HG02885 (cell line): ENCODE data around the gene SH3RF3.

ENCODE experiments used
- ATAC-seq: cut with Tn5 transposase; IDR thresholded peaks from one replicate; pipeline ENCODE4 v1.9.1; 2021; ENCODE audit warnings: mild to moderate bottlenecking; ENCODE audit not compliant: unreplicated experiment, poor library complexity

Gene SH3RF3

DNA sequence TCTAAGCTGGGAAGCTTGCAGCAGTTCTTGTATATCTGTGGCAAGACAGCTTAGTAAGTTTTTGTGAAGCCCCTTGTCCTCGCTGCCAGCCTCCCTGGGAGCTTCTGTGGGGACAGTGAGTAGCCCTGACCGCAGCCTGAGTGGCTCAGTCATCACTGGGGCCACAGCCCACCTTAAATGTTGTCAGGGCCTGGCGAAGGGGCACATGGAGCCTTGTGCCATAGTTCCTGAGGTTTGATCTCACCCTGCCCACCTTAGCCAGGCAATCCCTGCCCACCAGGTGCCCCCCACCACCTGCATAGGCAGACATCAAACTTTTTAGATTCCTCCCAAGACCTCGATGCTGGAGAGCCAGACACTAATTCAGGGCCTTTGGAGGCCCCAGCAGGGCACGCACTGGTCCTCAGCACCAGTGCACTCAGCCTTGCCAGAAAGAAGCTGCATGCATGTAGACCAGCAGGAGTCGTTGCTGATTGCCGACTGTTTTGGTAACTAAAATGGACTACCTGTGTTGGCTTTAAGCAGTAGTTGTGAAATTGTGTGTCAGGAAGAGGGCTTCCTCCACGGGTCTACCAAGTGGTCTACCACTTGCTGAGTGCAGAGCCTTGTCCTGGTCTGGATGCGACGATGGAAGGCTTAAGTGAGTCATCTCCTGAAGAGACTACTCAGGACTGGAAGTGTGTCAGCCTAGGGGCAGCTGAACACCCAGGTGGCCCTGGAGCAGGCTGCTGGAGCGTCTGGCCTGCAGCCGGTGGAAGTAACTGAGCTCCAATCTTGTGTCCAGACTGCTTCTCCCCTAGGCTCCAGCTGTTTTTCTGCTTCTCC lies 251.7 kb downstream of the SH3RF3 start:
- ATAC-seq, result no peak

DNA sequence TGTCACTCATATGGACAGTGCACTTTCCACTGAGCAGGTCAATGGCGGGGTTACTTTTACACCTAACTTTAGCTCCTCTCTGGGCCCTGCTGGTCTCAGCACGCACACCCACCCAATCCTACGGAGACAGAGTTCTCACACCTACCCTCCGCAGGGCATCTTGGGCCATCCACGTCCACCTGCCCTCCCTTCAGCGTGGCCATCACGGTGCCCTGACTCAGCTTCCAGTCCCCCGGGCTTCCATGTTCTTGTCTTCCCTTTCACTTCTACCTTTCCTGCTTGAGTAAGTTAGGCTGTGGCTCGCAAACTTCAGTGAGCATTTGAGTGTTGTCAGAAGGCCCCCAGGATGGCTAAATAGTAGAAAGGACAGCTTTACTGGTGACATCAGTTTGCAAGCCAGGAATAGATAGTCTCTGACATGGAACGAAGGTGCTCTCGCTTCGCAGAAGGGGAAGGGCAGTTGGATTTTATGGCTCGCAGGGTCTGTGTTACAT lies 252.4 kb downstream of the SH3RF3 start:
- ATAC-seq, result no peak

DNA sequence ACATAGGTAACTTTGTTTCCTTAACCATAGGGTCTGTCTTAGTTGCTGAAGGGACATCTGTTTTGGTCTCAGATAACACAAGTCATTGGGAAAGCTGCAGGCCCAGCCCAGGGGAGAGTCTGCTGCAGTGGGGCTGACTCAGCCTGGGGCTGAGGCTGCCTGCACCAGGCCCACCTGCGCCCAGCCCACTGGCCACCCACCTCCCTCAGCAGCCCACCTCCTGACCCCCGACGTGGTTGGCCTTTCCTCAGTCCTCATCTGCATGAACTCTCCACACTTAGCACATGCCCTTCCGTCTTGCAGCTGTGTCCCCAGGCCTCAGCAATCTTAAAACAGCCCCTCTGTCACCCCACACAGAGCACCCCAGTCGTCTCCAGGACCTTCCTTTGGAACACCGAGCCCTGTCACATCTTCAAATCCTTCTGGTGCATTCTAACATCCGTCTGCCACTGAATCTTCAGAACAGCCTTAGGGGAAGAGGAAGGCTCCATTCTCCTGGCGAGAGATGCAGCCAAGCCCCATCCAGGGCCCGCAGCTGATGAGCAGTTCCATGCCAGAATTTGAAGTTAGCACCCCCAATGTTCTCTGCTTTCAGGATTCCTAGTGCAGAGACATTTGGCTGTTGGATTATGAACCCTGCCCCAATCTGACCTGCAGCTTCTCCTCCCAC lies 253.4 kb downstream of the SH3RF3 start:
- no peak for ATAC-seq

DNA sequence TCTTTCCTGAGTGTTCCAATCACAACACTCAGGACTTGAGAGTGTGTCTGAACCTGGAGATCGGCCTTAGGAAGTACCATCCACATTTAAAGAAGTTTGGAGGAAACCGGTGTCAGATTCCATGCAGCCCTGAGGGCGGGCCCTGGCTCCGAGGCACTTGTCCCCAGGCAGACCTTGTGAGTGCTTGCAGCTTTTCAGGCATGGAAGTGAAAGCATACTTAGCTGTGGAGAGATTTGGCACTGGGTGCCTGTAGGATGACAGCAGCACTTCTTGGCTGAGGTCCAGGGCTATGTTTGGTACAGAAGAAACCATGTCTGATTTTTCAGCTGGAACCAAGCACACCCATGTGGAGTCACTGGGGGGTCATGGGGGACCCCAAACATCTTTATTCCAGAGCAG lies 253.9 kb downstream of the SH3RF3 start:
- no peak for ATAC-seq

DNA sequence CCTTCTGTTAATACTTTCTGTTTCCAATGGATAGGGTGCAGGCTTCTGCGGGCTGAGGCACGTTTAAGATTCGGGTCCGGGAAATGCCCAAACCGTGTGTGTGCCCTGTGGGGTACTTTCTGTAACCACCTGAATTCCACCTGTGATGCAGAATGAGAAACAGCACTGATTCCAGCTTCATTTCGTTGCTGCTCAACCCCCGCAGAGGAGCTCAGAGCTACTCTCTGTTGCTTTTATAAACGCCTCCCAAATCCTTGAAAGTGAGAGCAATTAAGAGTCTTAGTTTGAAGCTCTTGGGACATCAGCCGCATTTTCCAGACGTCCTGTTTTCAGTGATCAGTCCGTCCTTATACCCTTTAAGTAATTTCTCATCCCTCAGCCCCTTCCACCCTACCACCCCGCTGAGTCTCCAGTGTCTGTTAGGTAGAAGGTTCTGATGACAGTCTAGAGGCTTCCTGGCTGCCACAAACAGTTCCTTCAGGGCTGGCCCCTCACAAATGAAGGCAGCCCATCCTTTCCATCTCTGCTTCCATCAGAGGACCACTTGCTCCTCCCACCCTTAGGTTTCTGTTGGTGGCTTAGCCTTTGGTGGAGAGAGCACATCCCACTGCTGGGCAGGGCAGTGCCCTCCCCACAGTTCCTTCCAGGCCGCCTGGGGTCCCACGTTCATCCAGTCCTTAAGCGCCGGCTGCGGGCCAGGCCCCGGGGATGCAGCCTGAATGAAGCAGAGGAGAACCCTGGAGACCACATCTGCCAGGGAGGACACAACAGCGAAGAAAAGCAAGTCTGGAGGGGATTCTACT lies 254.7 kb downstream of the SH3RF3 start:
- no peak for ATAC-seq

DNA sequence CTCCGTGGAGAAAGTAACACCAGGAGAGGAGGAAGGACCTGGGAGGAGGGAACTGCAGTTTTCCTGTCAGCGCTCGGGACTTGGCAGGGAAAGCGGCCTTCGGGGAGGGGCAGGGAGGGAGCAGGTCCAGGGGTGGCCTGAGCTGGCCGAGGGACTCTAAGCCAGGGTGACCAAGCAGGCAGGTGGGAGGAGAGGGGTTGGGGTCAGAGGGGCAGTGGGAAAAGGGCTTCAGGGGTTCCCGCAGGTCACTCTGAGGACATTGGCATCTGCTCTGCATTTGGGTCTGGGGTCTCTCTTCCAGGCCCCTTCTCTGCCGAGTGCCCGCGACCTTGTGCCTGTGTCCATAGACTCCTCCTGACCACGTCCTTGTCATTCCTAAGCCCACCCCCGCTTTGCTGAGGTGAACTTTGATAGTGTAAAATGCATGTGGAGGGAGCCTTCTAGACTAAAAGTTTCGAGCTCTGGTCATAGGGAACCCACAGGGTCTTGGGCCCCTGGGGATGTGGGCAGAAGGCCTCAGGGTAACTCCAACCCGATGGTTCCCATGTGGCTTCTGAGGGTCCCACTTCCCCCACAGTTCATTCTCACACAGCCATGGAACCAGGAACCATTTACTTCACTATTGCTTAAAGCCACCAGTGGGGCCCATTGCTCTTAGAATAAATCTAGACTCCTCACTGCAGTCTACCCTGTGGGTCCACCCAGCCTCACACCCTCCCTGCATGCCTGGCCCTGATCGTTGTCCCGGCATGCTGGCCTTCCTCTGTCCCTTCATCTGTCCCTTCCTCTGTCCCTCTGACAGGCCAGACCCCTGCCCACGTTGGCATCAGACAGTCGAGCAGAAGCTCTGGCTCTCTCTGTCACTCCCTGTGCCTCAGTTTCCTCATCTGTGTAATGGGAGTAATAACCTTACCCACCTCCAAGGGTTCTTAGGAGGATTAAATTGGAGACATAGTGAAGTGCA lies 255.6 kb downstream of the SH3RF3 start:
- ATAC-seq, result no peak

DNA sequence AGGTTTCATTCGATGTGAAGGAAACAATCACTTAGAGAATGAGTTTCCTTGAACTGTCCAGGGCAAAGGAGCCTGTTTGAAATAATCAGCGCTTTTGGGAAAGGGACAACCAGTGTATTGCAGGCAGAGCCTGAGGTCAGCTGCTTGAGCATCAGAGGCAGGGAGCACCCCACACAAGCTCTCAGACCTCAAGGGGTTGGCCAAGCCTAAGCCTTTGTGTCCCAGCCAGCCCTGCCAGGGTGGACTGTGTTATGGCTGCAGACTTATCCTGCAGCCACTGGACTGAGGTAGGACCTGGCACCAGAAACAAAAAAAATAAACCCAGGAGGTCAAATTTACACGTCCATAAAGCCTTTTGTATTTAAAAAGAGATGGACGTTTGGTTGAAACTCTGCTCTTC lies 256.5 kb downstream of the SH3RF3 start:
- no peak for ATAC-seq

DNA sequence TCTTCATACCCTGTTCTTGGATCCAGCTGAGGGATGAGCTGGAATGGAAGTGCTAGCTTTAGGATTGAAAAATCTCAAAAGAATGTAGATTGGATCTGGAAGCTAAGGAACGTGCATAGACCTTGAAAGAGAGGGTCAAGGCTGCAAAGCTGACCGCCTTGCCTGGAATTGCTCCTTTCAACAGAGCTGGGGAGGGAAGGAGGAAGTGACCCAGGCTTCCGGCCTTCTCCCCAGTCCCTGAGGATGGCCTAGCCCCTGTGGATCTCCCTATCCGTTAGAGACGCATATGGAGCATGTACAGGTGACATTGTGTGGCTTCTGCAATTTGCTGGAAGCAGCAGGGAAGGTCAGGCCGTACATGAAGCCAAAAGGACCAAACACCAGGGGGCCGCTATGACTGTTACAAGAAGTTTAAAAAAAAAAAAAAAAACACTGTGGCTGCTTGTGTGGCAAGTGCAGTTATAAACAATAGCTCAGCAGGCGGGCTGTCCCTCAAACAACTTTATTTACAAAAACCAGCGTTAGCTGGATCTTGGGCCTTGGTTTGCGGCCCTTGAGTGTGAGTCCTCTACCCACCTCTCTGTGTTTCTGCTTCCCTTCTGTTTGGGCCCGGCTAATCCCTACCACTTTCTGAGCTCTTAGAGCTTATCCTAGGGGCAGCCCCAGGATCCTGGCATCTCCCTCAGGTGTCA lies 257.1 kb downstream of the SH3RF3 start:
- no peak for ATAC-seq

DNA sequence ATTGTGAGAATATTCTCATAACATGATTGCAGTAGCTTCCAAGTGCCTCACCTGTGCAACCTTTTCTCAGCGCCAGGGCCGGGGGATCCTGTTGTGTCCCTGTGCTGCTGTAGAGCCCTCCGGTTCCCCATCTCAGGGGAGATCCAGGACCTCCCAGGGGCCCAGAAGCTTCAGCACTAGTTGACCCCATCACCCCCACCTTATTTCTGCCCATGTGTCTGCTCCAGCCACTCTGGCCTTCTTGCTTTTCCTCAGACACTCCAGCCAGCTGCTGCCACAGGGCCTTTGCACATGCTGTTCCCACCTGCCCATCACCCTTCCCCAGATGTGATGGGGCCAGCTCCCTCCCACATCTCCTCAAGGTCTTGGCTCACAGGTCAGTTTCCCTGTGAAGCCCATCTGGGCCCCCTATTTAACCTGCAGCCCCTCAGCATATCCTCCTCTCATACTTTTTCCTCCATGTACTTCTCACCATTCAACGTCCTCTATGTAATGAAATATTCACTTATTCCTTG lies 258.3 kb downstream of the SH3RF3 start:
- no peak for ATAC-seq

DNA sequence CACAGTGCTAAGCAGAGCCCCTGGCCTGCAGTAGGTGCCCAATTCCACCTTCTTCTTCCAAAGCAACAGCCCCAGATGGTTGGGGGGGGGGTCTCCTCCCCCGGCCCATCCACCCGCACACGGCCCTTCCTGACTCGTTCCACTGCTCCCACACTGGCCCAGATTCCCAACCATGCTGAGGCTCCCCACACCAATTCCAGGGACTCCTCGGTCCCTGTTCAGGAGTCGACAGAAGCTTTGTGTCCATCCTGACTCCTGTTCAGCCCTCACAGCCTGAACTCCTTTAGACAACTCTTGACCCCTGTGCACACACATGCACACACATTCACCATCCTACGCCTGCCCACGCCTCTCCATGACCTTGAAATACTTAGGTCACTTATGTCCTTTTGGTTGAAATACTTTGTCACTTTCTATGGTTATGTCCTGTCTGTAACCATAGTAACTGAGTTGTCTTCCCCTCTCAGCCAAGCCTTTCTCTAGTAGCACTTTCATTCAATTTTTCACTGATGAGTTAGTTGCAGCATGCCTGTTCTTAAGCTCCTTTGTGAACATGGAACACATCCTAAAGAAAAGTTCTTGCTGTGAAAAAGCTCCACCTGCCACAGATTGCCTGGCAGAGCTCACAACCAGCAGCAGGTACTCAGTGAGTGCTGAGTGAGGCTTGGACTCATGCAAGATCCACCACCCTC lies 258.9 kb downstream of the SH3RF3 start:
- ATAC-seq, result no peak

DNA sequence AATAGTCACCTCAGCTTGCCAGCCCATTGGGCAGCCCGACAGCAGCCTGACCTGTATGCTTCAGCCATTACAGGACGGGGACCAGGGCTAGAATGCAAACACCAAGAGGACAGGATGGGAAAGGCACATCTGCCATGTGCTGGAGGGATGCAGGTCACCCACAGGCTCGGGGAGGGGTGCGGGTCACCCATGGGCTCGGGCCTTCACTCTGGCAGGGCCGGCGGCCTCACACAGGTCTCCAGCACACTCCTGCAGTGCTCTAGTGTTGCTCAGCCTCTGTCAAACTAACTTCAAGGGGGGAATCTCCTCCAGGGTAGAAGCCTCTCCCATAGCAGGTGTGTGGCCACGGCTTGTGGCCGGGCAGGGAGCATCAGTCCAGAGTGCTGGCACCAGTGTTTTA lies 262.2 kb downstream of the SH3RF3 start:
- ATAC-seq, result no peak

DNA sequence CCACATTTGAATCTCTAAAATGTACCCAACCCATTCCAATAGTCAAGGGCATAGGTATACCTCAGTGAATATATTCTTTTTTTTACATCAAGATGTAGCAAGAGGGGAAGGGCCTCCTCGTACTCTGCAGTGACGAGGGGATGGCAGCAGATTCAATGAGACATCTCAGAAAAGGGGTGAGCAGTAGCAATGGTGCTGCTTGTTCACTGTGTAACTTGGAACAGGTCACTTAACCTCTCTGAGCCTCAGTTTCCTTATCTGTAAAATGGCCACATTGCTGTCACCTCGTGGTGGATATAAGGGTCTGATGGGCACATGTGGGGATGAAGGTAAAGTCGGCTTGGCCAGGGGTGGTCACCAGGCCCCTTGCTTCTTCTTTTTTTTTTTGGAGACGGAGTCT lies 263.1 kb downstream of the SH3RF3 start:
- ATAC-seq, result no peak

DNA sequence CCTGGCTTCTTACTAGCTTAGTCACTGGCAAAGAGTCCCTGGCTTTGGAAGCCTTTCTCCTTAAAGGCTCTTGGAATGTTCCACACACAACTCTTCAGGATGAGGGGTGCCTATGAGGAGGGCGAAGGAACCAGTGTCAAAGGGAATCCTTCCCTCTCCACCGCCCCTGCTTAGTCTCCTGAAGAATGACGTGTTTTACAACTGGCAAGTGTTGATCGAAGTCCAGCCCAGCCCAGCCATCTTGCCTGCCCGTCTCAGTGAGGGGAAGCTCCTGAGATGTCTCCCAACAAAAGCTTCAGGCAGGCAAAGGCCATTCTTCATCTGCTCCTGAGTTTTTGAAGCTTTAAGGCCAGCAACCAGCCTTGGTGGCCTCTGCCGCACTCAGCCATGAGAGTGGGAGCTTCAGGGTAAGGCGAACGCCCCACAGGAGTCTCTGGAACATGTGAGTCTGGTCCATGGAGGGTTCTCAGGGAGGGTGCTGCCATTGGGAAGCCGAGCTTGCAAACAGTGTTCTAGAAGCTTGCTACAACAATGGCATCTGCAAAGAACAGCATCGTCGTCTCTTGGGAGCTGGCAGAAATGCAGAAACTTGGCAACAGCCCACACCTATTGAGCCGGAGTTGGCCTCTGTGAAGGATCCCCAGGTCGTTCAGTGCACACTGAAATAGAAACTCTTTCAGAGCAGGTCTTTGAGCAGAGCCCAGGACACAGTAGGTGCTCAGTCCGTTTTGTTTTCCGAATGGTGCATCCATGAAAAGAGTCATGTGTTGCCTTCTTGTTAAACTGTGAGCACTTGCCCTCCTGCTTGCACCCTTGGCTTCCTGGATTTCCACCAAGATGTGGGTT lies 264.0 kb downstream of the SH3RF3 start:
- ATAC-seq, result no peak

DNA sequence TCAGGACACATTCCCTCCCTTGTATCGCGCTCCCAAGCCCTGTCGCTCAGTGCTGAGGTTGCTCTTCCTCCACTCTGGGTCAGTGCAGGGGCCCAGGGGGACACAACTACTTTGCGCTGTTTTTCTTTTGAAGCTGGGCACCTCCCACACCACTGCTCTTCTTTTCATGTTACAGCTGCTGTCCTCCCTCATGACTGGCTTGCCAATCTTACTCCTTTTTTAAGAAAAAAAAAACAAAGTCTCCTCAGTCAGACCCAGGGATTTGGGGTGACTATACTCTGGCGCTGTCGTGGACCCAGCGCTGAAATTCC lies 264.6 kb downstream of the SH3RF3 start:
- ATAC-seq, result no peak

DNA sequence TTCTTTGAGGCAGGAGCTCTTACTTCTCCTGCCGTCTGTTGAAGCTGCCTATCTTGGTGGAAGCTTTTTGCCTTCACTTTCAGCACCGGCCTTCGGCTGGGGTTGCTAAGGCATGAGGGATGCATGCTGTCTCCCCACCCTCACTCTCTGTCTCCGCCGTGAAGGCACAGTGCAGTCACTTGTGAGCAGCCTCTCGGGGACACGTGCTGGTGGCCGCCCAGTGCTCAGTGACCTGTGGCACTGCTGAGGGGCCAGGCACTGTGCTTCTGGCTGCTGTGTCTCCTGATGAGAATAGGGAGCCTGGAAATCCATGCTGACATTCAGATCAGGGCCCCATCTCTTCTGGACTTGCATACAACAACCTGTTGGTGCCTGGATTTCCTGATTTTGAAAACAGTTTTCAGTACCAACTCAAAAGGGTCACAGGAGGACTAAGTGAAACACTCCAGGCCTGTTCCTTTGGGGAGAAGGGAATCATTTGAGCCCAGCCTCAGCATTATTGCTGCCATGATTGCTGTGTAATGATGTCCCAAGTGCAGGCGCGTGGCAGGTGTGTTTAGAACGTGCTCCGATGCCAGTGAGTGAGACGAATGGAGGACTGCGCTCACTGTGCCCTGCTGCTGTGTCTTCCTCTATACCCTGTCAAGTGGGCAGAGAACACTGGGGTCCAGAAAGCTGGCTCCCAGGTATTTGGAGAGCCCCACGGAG lies 266.6 kb downstream of the SH3RF3 start:
- ATAC-seq, result no peak

DNA sequence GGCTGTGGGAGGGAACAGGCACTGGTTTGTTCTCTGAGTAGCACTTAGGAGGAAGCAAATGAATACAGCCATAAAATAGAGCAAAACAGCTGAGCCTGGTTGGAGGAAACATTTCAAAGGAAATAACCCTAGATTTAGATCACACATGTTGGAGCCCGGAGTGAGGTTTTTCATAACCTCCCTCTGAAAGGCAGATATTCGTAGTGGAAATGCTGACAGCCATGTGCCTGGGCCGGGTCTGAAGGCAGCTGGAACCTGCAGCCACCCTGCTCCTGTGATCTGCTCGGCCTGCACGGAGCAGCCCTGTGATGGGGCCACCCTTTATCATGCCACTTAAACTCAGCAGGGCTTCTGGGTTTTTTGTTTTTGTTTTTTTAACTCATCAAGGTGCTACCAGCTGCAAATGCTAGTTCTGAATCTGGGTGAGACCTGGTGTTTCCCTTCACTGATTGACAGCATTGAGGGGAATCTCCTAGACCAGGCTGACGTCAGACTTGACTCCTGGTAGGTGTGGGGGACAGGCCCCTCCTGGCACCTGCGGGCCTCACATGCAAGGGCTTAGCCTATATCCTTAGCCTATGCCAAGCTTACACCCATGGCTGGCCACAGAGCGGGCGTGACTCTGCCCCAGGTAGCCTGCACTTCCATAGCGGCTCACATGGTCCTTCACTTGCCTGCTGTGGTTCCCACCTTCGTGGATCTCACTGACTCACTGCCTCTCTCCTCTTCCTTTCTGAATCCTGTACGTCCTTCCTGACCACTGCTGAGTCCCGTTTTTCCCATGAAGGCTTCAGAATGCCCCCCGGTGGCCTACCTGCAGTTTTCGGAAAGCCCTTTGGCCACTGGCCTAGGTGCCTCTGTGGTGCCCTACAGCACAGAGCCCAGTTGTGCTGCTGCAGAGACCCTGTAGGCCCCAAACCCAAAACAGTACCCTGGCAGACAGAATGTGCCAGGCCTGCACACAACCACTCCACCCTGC lies 267.5 kb downstream of the SH3RF3 start:
- no peak for ATAC-seq
